GM15510 (cell line): Measurements from ENCODE around the gene ITSN2.

Source experiments
- POLR2A ChIP-seq: IDR thresholded peaks from 3 replicates; pipeline ENCODE4 v1.6.1; 2011; ENCODE audit warnings: borderline replicate concordance; ENCODE audit not compliant: insufficient read length; ENCODE audit errors: extremely low read depth

ITSN2 gene

DNA sequence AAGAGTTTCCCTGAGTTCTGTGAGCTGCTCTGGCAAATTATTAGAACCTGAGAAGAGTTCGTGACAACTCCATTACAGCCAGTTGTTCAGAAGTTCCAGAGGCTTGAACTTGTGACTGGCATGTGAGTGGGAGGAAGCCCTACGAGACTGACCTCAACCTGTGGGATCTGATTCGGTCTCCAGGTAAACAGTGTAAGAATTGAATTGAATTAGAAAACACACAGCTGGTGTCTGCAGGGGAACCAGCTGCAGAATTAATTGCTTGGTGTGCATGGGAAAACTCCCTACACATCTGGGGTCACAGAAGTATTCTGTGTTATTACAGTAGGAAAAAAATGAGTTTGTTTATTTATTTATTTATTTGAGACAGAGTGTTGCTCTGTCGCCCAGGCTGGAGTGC is 14.0 kb upstream of the ITSN2 start:
- TF ChIP-seq POLR2A = no peak

- TF ChIP-seq POLR2A = no peak
Measured at GRCh38 chr2:24372033-24372432, 11.7 kb upstream of the ITSN2 start.

DNA sequence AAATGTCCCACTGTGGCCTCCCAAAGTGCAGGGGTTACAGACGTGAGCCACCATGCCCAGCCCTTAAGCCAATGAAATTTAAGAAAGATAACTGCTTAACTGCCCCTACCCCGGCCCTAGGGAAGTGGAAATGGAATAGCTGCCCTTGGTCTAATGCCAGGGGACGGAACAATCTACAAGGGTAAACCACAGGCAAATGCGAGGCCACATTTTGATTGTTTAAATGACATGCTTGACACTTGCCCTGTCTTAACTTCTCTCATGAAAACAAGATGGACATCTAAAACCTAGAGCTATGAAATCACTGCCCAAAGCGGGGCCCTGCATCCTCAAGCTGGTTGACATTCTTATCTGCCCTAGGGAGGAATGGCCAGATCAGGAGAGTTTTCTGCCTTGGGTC is 5.5 kb upstream of the ITSN2 start:
- no peak for TF ChIP-seq POLR2A

GRCh38 chr2:24365051-24365450 is 4.7 kb upstream of the ITSN2 start:
- no peak for TF ChIP-seq POLR2A

DNA sequence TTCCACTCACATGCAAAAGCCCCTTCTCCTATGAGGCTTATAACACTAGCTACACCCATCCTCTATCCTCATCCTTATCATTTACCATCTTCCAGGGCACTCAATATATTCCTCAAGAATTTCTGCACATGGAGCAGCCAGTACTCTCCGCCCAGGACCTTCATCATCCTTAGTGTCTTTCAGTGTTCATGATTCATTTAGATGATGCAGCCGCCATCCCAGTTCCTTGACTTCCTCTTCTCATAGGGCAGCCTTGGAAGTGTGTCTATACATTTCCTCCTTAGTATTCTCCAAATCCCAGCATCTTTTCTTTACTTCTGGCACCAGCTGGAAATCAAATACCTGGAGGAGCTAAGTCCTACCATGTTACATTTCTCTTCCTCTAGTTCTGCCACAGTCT is 3.0 kb upstream of the ITSN2 start:
- no peak for TF ChIP-seq POLR2A

DNA sequence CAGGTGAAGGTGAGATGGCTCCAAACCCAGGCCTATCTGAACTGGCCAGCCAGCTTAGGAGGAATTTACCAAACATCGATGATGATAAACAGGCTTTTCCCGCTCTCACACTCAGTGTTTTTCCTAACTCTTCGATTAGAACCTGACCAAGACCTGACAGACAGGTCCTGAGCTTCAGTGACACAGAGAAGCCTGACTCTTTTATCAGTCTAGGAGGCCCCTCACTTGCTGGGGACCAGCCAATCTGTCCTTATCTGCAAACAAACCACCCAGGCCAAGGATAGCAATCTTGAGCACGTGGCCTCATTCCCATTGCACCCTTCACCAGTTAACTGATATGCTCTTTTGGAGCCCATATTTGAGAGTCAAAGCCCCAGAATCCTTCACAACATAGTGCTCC is 1.9 kb upstream of the ITSN2 start:
- TF ChIP-seq POLR2A = no peak

DNA sequence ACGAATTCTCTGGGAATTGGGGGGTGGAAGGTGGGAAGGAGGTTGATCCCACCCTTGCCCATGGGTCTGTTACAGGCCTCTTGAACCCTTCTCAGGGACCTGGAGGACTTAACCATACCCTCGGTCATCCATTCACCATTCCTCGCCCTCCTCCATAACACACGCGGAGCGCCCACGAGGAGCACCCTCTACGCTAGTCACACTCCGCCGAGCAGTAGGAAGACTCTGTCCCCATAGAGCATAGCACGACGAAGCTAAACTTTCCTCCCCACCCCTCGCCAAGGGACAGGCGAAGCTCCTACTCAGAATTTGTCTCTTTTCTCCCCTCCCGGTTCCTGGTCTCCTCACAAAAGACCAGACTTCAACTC is 611 bp upstream of the ITSN2 start:
- TF ChIP-seq POLR2A = no peak

- no peak for TF ChIP-seq POLR2A
Measured at GRCh38 chr2:24359129-24360049, 947 bp downstream of the ITSN2 start.

- TF ChIP-seq POLR2A = no peak
Measured at GRCh38 chr2:24354957-24355356, 5.4 kb downstream of the ITSN2 start.

DNA sequence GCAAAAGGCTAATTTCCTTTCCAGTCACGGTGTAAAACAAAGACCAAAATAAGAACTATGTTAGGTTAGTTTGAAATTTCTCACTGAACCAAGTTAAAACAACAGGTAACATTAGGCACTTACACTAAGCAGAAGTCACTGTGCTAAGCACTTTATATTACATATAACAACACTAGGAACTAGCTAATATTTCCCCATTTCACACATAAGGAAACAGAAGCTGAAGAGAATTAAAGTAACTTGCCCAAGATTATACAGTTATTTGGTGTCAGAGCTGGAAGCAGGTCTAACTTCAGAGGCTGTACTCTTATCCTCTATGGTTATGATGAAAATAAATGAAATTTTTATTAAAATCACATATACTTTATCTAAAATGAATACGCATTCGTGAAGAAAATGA is 5.9 kb downstream of the ITSN2 start:
- TF ChIP-seq POLR2A = no peak

GRCh38 chr2:24353973-24354372 is 6.4 kb downstream of the ITSN2 start:
- TF ChIP-seq POLR2A = no peak

- no peak for TF ChIP-seq POLR2A
Measured at GRCh38 chr2:24353364-24353763, 7.0 kb downstream of the ITSN2 start.

DNA sequence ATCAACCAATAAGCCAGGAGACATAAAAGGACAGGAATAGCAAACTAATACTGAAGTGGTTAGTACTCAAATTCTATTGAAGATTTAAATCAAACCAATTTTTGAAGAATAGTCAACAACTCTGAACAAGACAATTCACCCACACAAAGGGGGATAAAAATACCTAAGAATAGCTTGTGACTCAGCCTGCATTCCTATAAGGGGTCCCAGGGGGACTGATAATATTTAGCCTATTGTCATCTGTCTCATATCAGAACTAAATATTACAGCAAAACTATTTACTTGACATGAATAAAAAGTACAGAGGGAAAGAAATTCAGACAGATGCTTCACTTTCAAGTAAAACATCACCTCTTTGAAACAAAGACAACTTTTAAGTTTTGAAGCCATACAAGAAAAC is 7.7 kb downstream of the ITSN2 start:
- no peak for TF ChIP-seq POLR2A

- no peak for TF ChIP-seq POLR2A
Measured at GRCh38 chr2:24351981-24352380, 8.4 kb downstream of the ITSN2 start.

GRCh38 chr2:24351627-24351938 is 8.8 kb downstream of the ITSN2 start:
- no peak for TF ChIP-seq POLR2A

DNA sequence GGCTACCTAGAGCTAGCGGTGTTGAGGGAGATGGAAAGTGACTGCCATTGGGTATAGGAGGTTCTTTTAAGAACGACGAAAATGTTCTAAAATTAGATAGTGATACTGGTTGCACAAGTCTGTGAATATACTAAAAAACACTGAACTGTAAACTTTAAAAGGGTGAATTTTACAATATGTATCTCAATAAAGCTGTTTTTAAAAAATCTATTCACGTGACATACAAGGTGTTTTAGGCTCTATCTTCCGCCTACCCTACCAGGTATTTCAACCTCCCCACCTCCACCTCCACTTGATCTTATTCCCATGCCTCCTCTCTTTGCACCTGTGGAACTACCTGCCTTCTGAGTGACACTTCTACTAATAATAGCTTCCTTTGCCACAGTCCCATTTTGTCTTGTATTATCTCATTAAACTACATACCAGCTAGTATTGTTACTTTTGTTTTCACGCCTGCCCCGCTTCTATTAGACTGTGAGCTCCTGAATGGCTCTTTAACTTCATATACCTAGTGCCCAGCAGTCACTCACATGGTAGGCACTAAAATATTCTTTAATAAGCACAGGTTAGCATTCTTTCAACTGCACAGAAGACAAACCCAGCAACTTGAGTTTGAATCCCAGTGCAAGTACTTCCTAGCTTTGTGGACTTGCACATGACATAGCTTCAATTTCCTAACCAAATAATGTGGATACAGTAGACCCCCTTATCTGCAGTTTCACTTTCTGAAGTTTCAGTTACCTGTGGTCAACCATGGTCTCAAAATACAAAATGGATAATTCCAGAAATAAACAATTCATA is 9.3 kb downstream of the ITSN2 start:
- TF ChIP-seq POLR2A = no peak
